GM19463 (cell line): ENCODE results near the gene CARD14.
"Not testable (repeated sequence)": the region's sequence is repeated elsewhere in the genome, so short reads cannot be mapped to it uniquely, and the experiment has no call there.

Experiments used
- ATAC-seq: cut with Tn5 transposase; IDR thresholded peaks from one replicate; pipeline ENCODE4 v1.9.1; 2021; ENCODE audit warnings: mild to moderate bottlenecking, moderate library complexity; ENCODE audit not compliant: unreplicated experiment

CARD14 gene

GRCh38 chr17:80248001-80248893, 78.4 kb downstream of the CARD14 start:
- ATAC-seq, result no peak

DNA sequence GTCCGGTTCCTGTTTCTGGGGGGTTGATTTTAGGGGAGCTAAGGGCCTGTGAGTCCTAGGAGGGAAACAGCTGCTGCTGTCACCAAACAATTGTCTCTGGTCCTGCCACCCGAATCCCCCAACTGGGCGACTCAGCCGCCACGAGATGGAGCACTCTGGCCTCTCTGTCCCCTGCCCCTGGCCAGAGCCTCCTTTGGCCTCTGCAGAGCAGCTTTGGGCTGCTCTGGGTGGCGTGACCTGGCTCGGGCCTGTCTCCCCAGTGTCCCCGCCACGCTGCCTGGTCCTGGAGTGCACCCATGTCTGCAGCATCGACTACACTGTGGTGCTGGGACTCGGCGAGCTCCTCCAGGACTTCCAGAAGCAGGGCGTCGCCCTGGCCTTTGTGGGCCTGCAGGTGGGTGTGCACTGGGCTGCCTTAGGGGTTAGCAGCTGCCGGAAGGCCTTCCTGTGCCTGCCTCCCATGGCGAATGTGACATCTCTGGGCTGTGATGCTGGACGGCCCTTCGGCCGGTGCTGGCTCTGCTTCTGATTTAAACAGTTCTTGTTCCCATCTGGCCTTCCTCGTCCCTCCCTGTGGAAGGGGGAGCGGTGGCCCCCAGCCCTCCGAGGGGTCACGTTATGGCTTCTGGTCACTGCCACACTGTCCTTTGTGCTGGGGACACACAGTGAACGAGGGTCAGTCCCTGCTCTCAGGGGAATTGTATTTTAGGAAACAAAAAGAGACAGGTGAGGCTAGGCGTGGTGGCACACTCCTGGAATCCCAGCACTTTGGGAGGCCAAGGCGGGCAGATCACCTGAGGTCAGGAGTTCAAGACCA, 79.3 kb downstream of the CARD14 start:
- no peak for ATAC-seq

DNA sequence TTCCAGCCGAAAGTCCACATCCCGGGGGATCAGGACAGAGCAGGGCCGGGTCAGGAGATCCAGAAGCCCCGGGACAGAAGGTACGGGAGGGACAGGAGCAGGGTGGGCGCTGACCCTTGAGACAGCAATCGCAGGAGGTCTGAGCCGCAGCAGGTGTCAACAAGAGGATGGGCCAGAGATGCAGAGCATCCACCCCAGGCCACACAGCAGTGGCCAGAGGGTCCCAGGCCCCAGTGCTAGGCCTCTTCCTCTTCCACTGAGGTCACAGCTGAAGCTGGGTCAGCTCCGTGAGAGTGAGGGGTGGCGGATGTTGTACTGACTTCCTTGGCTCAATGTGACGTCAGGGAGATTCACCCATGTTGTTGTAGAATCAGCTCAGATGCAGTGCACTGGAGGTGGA, 82.1 kb downstream of the CARD14 start:
- ATAC-seq, result no peak

- ATAC-seq, result no peak
Measured at GRCh38 chr17:80252871-80253270, 83.0 kb downstream of the CARD14 start.

- no peak for ATAC-seq
Measured at GRCh38 chr17:80253631-80254395, 84.0 kb downstream of the CARD14 start.

GRCh38 chr17:80254396-80255251, 84.8 kb downstream of the CARD14 start:
- ATAC-seq, result peak; percentile 46

- ATAC-seq, result no peak
Measured at GRCh38 chr17:80256034-80256350, 86.2 kb downstream of the CARD14 start.

- ATAC-seq, result no peak
Measured at GRCh38 chr17:80257716-80258213, 87.9 kb downstream of the CARD14 start.

GRCh38 chr17:80258296-80258695, 88.5 kb downstream of the CARD14 start:
- not testable (repeated sequence) for ATAC-seq
